ENCODE results near the gene CRIM1. TPM values are rescaled to one million over a fixed set of nuclear protein-coding genes. Genes with fewer than 3 reads are reported as not detected.

The CRIM1 gene
- total RNA-seq, 2 donors from 2014 or later: 26.7 to 26.9 TPM

DNA sequence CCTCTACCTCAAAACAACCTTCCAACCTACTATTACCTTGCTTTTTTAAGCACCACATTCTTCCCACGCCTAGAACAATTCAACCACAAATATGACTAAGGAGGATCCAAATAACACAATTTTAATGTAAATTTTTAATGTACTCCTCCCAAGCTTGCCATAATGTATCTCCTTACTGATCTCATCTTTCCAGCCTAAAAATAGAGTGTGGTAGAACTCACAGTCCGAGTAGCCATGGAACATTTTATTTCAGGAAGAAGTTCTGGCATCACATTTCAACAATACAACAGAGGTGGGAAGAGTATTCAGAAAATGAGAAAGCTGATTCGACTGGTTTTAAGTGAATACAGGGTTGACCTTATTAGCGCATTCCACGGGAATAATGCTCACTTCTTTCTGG, 227.0 kb downstream of the CRIM1 start:
- Mint-ChIP-seq H3K27ac (no peak overlapping the region), H3K9me3 (no peaks in the 10 kb centered on the region), H3K36me3 (ENCODE audit: low read depth) (peaks cover 88% of the 10 kb centered on the region), H3K4me3 (no peak overlapping the region), H3K4me1 (no peaks in the 10 kb centered on the region), H3K27me3 (ENCODE audit: insufficient read depth) (no peaks in the 10 kb centered on the region)
- 89 to 92% methylated on average over 4 to 5 of the region's 5 CpGs for WGBS, 2 experiments (ENCODE audit: insufficient coverage in 1 of 2, insufficient read length in 1 of 2)
- TF ChIP-seq, protein P1, sequence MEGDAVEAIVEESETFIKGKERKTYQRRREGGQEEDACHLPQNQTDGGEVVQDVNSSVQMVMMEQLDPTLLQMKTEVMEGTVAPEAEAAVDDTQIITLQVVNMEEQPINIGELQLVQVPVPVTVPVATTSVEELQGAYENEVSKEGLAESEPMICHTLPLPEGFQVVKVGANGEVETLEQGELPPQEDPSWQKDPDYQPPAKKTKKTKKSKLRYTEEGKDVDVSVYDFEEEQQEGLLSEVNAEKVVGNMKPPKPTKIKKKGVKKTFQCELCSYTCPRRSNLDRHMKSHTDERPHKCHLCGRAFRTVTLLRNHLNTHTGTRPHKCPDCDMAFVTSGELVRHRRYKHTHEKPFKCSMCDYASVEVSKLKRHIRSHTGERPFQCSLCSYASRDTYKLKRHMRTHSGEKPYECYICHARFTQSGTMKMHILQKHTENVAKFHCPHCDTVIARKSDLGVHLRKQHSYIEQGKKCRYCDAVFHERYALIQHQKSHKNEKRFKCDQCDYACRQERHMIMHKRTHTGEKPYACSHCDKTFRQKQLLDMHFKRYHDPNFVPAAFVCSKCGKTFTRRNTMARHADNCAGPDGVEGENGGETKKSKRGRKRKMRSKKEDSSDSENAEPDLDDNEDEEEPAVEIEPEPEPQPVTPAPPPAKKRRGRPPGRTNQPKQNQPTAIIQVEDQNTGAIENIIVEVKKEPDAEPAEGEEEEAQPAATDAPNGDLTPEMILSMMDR (conservative IDR thresholded peaks at IDR 0.05): no peak
- Histone ChIP-seq H3K9me3 (ENCODE audit: control insufficient read depth, low read length) (no peaks in the 10 kb centered on the region), H3K27ac (ENCODE audit: low read depth, low read length) (no peak overlapping the region), H3K36me3 (ENCODE audit: control insufficient read depth, insufficient read depth, low read length) (peaks cover 87% of the 10 kb centered on the region), H3K4me3 (ENCODE audit: low read length) (no peak overlapping the region), H3K4me1 (ENCODE audit: control insufficient read depth, insufficient read depth, low read length) (no peaks in the 10 kb centered on the region), H3K9ac (ENCODE audit: extremely low read depth, low read length, poor library complexity, severe bottlenecking) (no peak overlapping the region), H3K27me3 (ENCODE audit: control insufficient read depth, insufficient read depth, low read length, poor library complexity, severe bottlenecking) (no peaks in the 10 kb centered on the region)
- no peak for DNase-seq

GRCh38 chr2:36582951-36583350, 227.4 kb downstream of the CRIM1 start:
- no peak overlapping the region for H3K4me3 Mint-ChIP-seq
- H3K36me3 Mint-ChIP-seq (ENCODE audit: low read depth): peaks cover 87% of the 10 kb centered on the region
- Histone ChIP-seq H3K9ac (ENCODE audit: extremely low read depth, low read length, poor library complexity, severe bottlenecking) (no peak overlapping the region), H3K9me3 (ENCODE audit: control insufficient read depth, low read length) (no peaks in the 10 kb centered on the region), H3K4me3 (ENCODE audit: low read length) (no peak overlapping the region), H3K36me3 (ENCODE audit: control insufficient read depth, insufficient read depth, low read length) (peaks cover 85% of the 10 kb centered on the region), H3K27me3 (ENCODE audit: control insufficient read depth, insufficient read depth, low read length, poor library complexity, severe bottlenecking) (no peaks in the 10 kb centered on the region), H3K4me1 (ENCODE audit: control insufficient read depth, insufficient read depth, low read length) (no peaks in the 10 kb centered on the region), H3K27ac (ENCODE audit: low read depth, low read length) (no peak overlapping the region)
- H3K27me3 Mint-ChIP-seq (ENCODE audit: insufficient read depth): no peaks in the 10 kb centered on the region
- H3K4me1 Mint-ChIP-seq: no peaks in the 10 kb centered on the region
- TF ChIP-seq, protein P1 (conservative IDR thresholded peaks at IDR 0.05): no peak
- DNase-seq: no peak
- no peaks in the 10 kb centered on the region for H3K9me3 Mint-ChIP-seq
- WGBS, 2 experiments (ENCODE audit: insufficient coverage in 1 of 2, insufficient read length in 1 of 2): 89 to 92% methylated on average over 3 of the region's 3 CpGs
- no peak overlapping the region for H3K27ac Mint-ChIP-seq

- H3K4me3 Mint-ChIP-seq: no peak overlapping the region
- peaks cover 78% of the 10 kb centered on the region for H3K36me3 Mint-ChIP-seq (ENCODE audit: low read depth)
Measured at GRCh38 chr2:36584148-36584794, 228.7 kb downstream of the CRIM1 start.

More at GRCh38 chr2:36584148-36584794, 228.7 kb downstream of the CRIM1 start:
- TF ChIP-seq, protein P1 (conservative IDR thresholded peaks at IDR 0.05): no peak
- Histone ChIP-seq H3K4me3 (ENCODE audit: low read length) (no peak overlapping the region), H3K27me3 (ENCODE audit: control insufficient read depth, insufficient read depth, low read length, poor library complexity, severe bottlenecking) (no peaks in the 10 kb centered on the region), H3K36me3 (ENCODE audit: control insufficient read depth, insufficient read depth, low read length) (peaks cover 80% of the 10 kb centered on the region), H3K27ac (ENCODE audit: low read depth, low read length) (no peak overlapping the region), H3K9me3 (ENCODE audit: control insufficient read depth, low read length) (no peaks in the 10 kb centered on the region), H3K9ac (ENCODE audit: extremely low read depth, low read length, poor library complexity, severe bottlenecking) (no peak overlapping the region), H3K4me1 (ENCODE audit: control insufficient read depth, insufficient read depth, low read length) (no peaks in the 10 kb centered on the region)
- H3K4me1 Mint-ChIP-seq: no peaks in the 10 kb centered on the region
- no peaks in the 10 kb centered on the region for H3K27me3 Mint-ChIP-seq (ENCODE audit: insufficient read depth)
- DNase-seq: no peak
- H3K9me3 Mint-ChIP-seq: no peaks in the 10 kb centered on the region
- WGBS, 2 experiments (ENCODE audit: insufficient coverage in 1 of 2, insufficient read length in 1 of 2): 80 to 100% methylated on average over 1 of the region's 1 CpG
- no peak overlapping the region for H3K27ac Mint-ChIP-seq

Data from endodermal cell (in vitro differentiated cells).